ENCODE data around the gene LDAF1. TPM values are rescaled to one million over a fixed set of nuclear protein-coding genes. Genes with fewer than 3 reads are reported as not detected.
"Not testable (repeated sequence)": the region's sequence is repeated elsewhere in the genome, so short reads cannot be mapped to it uniquely, and the experiment has no call there.

LDAF1 gene
- total RNA-seq, 1 experiment from 2014 or later: 50.1 TPM

GRCh38 chr16:21156011-21156410, 2.5 kb upstream of the LDAF1 start:
- H3K27me3 Mint-ChIP-seq (ENCODE audit: unreplicated experiment); DNase-seq; H3K4me3 Mint-ChIP-seq (ENCODE audit: low read depth, unreplicated experiment); H3K9me3 Mint-ChIP-seq (ENCODE audit: low read depth, unreplicated experiment); H3K27ac Mint-ChIP-seq (ENCODE audit: unreplicated experiment); BruUV-seq (replicated peaks): not testable (repeated sequence)
- Mint-ChIP-seq H3K4me1 (ENCODE audit: low read depth, unreplicated experiment) (peaks cover 28% of the 10 kb centered on the region), H3K36me3 (ENCODE audit: insufficient read depth, unreplicated experiment) (peaks cover 28% of the 10 kb centered on the region)
- intact Hi-C loops (cut with micrococcal nuclease; ENCODE audit: unreplicated experiment): loop anchor here (1.0 to 5.0 kb wide), 3 partner anchors 144 to 1166 kb away; no protein-coding TSS in a partner anchor
- CTCF ChIA-PET: interaction anchor here (1.2 to 6.3 kb wide), 3 partner anchors 33 to 145 kb away, joined by 4 to 83 read pairs (median 27); partner anchors contain the start of gene CRYM

GRCh38 chr16:21156767-21157467, 1.6 kb upstream of the LDAF1 start:
- no TSS peak for BruUV-seq (replicated peaks)
- TF ChIP-seq CTCF (IDR thresholded peaks at IDR 0.05; ENCODE audit: unreplicated experiment): peak; percentile 58
- CTCF ChIA-PET: interaction anchor here (0.6 to 6.3 kb wide), 11 partner anchors 11 to 1201 kb away, joined by 3 to 83 read pairs (median 4); partner anchors contain the start of gene CRYM
- Mint-ChIP-seq H3K4me1 (ENCODE audit: low read depth, unreplicated experiment) (peaks cover 31% of the 10 kb centered on the region), H3K27ac (ENCODE audit: unreplicated experiment) (no peak overlapping the region), H3K4me3 (ENCODE audit: low read depth, unreplicated experiment) (peak overlapping the region; percentile 20), H3K36me3 (ENCODE audit: insufficient read depth, unreplicated experiment) (peaks cover 36% of the 10 kb centered on the region), H3K27me3 (ENCODE audit: unreplicated experiment) (no peaks in the 10 kb centered on the region), H3K9me3 (ENCODE audit: low read depth, unreplicated experiment) (no peaks in the 10 kb centered on the region)
- DNase-seq: peak; percentile 55
- intact Hi-C loops (cut with micrococcal nuclease; ENCODE audit: unreplicated experiment): loop anchor here (1.0 to 5.0 kb wide), 3 partner anchors 143 to 1165 kb away; no protein-coding TSS in a partner anchor

- no peak for TF ChIP-seq CTCF (IDR thresholded peaks at IDR 0.05; ENCODE audit: unreplicated experiment)
These were observed 842 bp upstream of the LDAF1 start for GRCh38 chr16:21157632-21158031.

GRCh38 chr16:21159281-21159951, 942 bp downstream of the LDAF1 start:
- peak overlapping the region; percentile 100 for H3K4me3 Mint-ChIP-seq (ENCODE audit: low read depth, unreplicated experiment)
- H3K36me3 Mint-ChIP-seq (ENCODE audit: insufficient read depth, unreplicated experiment): peaks cover 46% of the 10 kb centered on the region
- intact Hi-C loops (cut with micrococcal nuclease; ENCODE audit: unreplicated experiment): loop anchor here (5.0 kb wide), 2 partner anchors 307 to 1163 kb away; no protein-coding TSS in a partner anchor
- peak overlapping the region; percentile 87 for H3K27ac Mint-ChIP-seq (ENCODE audit: unreplicated experiment)
- no peaks in the 10 kb centered on the region for H3K27me3 Mint-ChIP-seq (ENCODE audit: unreplicated experiment)
- CTCF ChIA-PET: interaction anchor here (0.6 to 6.3 kb wide), 4 partner anchors 9 to 142 kb away, joined by 3 to 83 read pairs (median 15); no protein-coding TSS in a partner anchor
- no peak for TF ChIP-seq CTCF (IDR thresholded peaks at IDR 0.05; ENCODE audit: unreplicated experiment)
- no peaks in the 10 kb centered on the region for H3K9me3 Mint-ChIP-seq (ENCODE audit: low read depth, unreplicated experiment)
- H3K4me1 Mint-ChIP-seq (ENCODE audit: low read depth, unreplicated experiment): peaks cover 42% of the 10 kb centered on the region
- DNase-seq: peak; percentile 80
- TSS peak; percentile 18 for BruUV-seq (replicated peaks)

More at GRCh38 chr16:21157632-21158031, 842 bp upstream of the LDAF1 start:
- intact Hi-C loops (cut with micrococcal nuclease; ENCODE audit: unreplicated experiment): loop anchor here (5.0 kb wide), 2 partner anchors 305 to 1165 kb away; no protein-coding TSS in a partner anchor
- CTCF ChIA-PET: interaction anchor here (0.7 to 6.3 kb wide), 4 partner anchors 12 to 1164 kb away, joined by 3 to 83 read pairs (median 16); no protein-coding TSS in a partner anchor
- Mint-ChIP-seq H3K4me3 (ENCODE audit: low read depth, unreplicated experiment) (no peak overlapping the region), H3K27ac (ENCODE audit: unreplicated experiment) (no peak overlapping the region), H3K36me3 (ENCODE audit: insufficient read depth, unreplicated experiment) (peaks cover 37% of the 10 kb centered on the region), H3K9me3 (ENCODE audit: low read depth, unreplicated experiment) (no peaks in the 10 kb centered on the region), H3K27me3 (ENCODE audit: unreplicated experiment) (no peaks in the 10 kb centered on the region), H3K4me1 (ENCODE audit: low read depth, unreplicated experiment) (peaks cover 34% of the 10 kb centered on the region)
- DNase-seq: no peak
- no TSS peak for BruUV-seq (replicated peaks)
